Activated naive CD8-positive, alpha-beta T cell treated with anti-CD3 and anti-CD28 coated beads, Interleukin-2, amount 50 U/mL, for 24 hours (primary cell): ENCODE results near the gene LGALS3BP.

Experiments
- ATAC-seq: fragments of 150-1000 bp; cut with Tn5 transposase; one replicate; pipeline ENCODE4 v1.10.0; 2021
- DNase-seq: peaks from one replicate; pipeline ENCODE4 v3.0.0; 2021
- H3K27ac Mint-ChIP-seq: one replicate; pipeline ENCODE4 v1.8.0; 2021; ENCODE audit warnings: mild to moderate bottlenecking, mixed read lengths
- H3K27me3 Mint-ChIP-seq: one replicate; pipeline ENCODE4 v1.8.0; 2021; ENCODE audit warnings: mixed read lengths
- H3K36me3 Mint-ChIP-seq: one replicate; pipeline ENCODE4 v1.8.0; 2021; ENCODE audit warnings: low read depth, mixed read lengths
- H3K4me1 Mint-ChIP-seq: one replicate; pipeline ENCODE4 v1.8.0; 2021; ENCODE audit warnings: mixed read lengths
- H3K4me3 Mint-ChIP-seq: one replicate; pipeline ENCODE4 v1.8.0; 2021; ENCODE audit warnings: mild to moderate bottlenecking, moderate library complexity, mixed read lengths
- H3K9me3 Mint-ChIP-seq: one replicate; pipeline ENCODE4 v1.8.0; 2021; ENCODE audit warnings: mixed read lengths

LGALS3BP gene

GRCh38 chr17:78997231-78997741 lies 17.6 kb upstream of the LGALS3BP start:
- H3K27me3 Mint-ChIP-seq = no peaks in the 10 kb centered on the region
- H3K4me1 Mint-ChIP-seq = no peaks in the 10 kb centered on the region
- no peak for DNase-seq
- ATAC-seq = no peak
- peaks cover 21% of the 10 kb centered on the region for H3K36me3 Mint-ChIP-seq
- no peak overlapping the region for H3K27ac Mint-ChIP-seq
- no peak overlapping the region for H3K4me3 Mint-ChIP-seq
- no peaks in the 10 kb centered on the region for H3K9me3 Mint-ChIP-seq

DNA sequence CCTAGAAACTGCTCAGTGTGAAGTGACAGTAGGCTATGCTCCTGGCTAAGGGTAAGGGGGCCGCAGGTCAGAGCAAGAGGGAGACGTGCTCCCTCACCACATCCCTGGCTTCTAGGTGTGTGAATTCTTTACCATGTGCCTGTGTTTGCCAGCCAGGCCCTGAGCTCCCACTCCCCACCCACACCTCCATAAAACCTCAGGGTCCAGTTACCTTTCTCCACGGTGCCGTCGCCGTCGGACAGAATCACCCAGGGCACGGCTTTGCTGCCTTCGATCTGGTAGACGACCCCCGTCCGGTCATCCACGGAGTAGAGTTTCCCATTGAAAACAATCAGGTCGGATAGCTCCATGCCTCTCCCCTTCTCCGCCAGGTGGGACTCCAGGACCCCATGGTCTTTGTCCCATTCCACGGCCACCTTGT lies 17.1 kb upstream of the LGALS3BP start:
- no peaks in the 10 kb centered on the region for H3K4me1 Mint-ChIP-seq
- peaks cover 21% of the 10 kb centered on the region for H3K36me3 Mint-ChIP-seq
- H3K4me3 Mint-ChIP-seq = no peak overlapping the region
- ATAC-seq (no peak), DNase-seq (no peak)
- H3K27me3 Mint-ChIP-seq = no peaks in the 10 kb centered on the region
- H3K9me3 Mint-ChIP-seq = no peaks in the 10 kb centered on the region
- no peak overlapping the region for H3K27ac Mint-ChIP-seq

DNA sequence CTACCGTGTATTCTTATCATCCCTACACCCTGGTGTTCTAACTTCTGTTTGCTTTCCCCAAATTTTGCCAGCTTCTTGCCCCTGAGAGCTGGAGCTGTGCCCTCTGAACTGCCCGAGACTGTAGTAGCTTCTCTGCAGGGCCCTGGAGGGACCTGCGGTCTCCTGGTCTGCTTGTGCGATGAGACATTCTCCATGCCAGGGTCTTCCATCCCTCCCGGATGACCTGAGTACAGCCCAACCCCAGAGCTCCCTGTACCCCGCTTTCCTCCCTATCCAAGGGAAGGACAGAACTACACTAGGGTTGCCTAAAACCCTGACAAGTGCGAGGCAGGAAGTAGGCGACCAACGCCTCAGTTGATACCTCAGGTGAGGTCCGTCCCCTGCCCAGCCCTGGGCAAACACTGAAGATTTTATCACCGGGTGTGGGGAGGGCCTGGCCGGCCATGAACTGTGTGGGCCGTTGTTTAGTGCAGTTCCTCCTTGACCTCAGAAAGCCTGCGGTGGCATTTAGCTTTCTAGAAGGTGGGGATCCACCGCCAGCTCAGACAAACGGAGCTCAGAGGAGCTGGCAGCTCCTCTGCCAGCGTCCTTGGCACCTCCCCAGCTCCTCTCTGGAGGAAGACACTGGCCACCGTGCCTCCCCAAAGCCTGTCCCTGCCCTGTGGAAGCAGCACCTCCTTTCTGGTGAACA lies 16.2 kb upstream of the LGALS3BP start:
- Mint-ChIP-seq H3K27ac (no peak overlapping the region), H3K36me3 (peaks cover 28% of the 10 kb centered on the region), H3K27me3 (no peaks in the 10 kb centered on the region), H3K9me3 (no peaks in the 10 kb centered on the region), H3K4me1 (no peaks in the 10 kb centered on the region), H3K4me3 (no peak overlapping the region)
- DNase-seq (no peak), ATAC-seq (no peak)

DNA sequence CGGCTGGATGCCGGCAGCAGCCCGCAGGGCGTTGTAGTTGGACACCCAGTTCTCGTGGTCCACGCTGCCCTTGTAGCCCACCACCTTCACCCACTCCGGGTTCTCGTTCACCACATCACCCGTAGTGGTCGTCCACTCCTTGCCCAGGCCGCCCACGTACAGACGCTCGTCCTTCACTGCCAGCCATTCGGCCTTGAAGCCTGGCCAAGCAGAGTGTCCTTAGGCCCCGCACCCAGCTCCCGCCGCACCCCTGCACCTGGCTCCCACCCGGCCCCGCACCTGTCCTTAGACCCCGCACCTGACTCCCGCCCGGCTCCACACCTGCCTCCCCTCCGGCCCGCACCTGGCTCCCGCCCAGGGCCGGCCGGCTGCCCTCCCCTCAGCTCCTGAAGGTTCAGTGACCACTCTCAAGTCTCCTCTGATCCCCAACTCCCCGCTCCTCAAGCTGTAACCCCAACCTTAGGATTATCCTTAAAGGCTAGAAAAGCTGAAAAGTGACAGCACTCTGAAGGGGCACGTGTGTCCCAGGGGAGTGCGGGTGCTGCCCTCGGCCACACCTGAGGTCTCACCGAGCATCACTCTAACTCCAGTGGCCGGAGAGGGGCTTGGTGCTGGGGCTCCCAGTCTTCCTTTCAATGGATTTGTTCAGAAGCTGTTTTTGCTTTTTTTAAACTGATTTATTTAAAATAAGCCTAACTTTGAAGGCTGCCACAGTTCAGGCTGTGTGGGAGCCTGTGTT lies 15.5 kb upstream of the LGALS3BP start:
- Mint-ChIP-seq H3K27me3 (no peaks in the 10 kb centered on the region), H3K9me3 (no peaks in the 10 kb centered on the region), H3K4me3 (no peak overlapping the region), H3K36me3 (peaks cover 28% of the 10 kb centered on the region), H3K27ac (no peak overlapping the region), H3K4me1 (no peaks in the 10 kb centered on the region)
- ATAC-seq (no peak), DNase-seq (no peak)

DNA sequence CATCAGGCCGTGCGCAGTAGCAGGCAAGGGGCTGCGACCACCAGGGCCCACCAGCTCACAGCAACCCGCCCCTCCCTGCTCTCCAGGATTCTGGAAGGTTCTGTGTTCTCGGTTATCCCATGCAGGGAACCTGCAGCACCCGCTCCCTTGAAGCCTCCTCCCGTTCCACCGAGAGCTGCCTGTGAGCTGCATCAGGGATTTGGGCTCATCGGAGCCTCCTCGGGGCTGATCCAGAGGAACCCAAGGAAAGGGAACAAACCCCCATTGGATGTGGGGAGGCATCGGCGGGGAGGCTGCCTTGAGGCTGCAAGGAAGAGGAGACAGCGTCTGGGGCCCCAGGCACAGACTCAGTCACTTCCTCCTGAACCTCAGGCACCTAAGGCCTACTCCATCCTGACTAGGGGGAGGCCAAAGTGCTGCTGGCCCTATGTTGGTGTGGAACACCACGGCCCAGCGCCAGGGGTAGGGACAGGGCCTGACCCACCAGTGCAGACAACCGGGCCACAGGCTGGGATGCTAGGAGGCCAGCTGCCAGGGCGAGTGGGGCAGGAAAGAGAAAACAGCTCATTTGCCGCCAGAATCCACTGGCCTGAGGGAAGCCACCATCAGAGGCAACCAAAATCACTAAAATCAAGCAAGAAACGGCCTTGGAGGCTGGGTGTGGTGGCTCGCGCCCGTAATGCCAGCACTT lies 14.4 kb upstream of the LGALS3BP start:
- ATAC-seq (no peak), DNase-seq (no peak)
- H3K4me1 Mint-ChIP-seq = no peaks in the 10 kb centered on the region
- H3K27me3 Mint-ChIP-seq = no peaks in the 10 kb centered on the region
- no peak overlapping the region for H3K4me3 Mint-ChIP-seq
- no peaks in the 10 kb centered on the region for H3K9me3 Mint-ChIP-seq
- peaks cover 30% of the 10 kb centered on the region for H3K36me3 Mint-ChIP-seq
- H3K27ac Mint-ChIP-seq = no peak overlapping the region

DNA sequence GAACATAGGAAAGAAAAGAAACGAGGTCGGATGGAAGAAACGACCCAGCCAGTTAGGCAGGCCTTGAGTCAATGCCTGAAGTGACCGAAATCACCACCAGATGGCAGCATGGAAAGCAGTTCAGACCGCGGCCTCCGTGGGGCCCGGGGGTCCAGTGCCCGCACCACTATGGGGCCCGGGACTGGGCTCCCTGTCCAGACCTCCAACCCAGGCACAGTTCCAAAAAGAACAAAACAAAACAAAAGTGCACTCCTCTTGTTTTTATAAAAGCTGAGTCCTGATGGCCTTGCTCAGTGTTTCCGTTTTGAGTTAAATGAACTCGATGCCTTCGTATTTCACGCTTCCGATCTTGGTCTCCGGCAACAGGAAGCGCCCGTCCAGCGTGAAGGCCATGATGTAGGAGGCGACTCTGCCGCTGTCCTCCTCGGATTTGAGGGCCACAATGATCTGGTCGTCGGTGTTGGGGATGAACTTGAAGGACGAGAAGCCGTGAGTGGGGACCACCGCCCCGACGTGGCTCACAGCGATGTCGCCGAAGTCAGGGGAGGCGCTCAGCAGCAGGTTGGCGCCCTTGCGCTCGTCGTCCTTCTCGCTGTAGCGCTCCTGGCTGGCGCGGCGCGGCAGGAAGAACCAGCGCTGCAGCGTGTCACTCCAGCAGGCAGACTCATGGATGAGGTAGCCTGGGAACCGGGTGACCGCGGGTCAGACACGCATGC lies 13.7 kb upstream of the LGALS3BP start:
- H3K27me3 Mint-ChIP-seq = no peaks in the 10 kb centered on the region
- H3K36me3 Mint-ChIP-seq = peaks cover 30% of the 10 kb centered on the region
- no peaks in the 10 kb centered on the region for H3K9me3 Mint-ChIP-seq
- peak; percentile 68 for DNase-seq
- no peak for ATAC-seq
- no peaks in the 10 kb centered on the region for H3K4me1 Mint-ChIP-seq
- no peak overlapping the region for H3K27ac Mint-ChIP-seq
- no peak overlapping the region for H3K4me3 Mint-ChIP-seq

DNA sequence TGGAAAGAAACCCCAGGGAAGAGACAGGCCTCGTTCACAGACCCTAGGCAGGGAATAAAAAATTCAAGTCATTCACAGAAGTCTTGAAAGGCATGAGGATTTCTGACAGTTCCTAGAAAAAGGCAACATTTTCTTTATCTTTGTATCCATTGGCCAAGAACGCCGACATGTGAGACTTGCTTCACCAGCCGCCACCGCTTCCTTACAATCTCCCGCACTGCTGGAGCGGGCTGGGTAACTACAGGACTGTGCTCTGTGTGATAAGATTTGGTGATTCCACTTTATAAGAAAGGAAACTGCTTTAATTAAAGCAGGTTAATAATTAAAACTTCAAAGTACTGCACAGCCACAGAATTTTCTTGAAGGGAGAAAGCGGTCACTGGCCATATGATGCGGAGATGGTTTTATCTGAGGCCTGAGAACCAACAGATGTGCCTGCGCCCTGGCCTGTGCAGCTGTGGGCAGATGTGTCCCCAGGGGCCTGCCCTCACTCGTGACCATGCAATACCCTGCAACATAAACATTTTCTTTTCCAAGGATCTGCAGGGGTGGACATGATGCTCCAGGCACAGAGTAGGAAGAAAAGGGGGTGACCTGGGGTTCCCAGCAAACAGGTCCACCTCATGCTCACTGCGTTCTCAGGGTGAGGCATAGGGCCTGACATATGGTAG lies 13.0 kb upstream of the LGALS3BP start:
- Mint-ChIP-seq H3K4me1 (no peaks in the 10 kb centered on the region), H3K9me3 (no peaks in the 10 kb centered on the region), H3K36me3 (peaks cover 29% of the 10 kb centered on the region), H3K27ac (no peak overlapping the region), H3K4me3 (no peak overlapping the region), H3K27me3 (no peaks in the 10 kb centered on the region)
- ATAC-seq (no peak), DNase-seq (no peak)

- DNase-seq (no peak), ATAC-seq (no peak)
- Mint-ChIP-seq H3K9me3 (no peaks in the 10 kb centered on the region), H3K4me1 (peaks cover 2% of the 10 kb centered on the region), H3K36me3 (peaks cover 26% of the 10 kb centered on the region), H3K4me3 (no peak overlapping the region), H3K27me3 (no peaks in the 10 kb centered on the region), H3K27ac (no peak overlapping the region)
Observed at GRCh38 chr17:78991906-78992532, 12.3 kb upstream of the LGALS3BP start.

DNA sequence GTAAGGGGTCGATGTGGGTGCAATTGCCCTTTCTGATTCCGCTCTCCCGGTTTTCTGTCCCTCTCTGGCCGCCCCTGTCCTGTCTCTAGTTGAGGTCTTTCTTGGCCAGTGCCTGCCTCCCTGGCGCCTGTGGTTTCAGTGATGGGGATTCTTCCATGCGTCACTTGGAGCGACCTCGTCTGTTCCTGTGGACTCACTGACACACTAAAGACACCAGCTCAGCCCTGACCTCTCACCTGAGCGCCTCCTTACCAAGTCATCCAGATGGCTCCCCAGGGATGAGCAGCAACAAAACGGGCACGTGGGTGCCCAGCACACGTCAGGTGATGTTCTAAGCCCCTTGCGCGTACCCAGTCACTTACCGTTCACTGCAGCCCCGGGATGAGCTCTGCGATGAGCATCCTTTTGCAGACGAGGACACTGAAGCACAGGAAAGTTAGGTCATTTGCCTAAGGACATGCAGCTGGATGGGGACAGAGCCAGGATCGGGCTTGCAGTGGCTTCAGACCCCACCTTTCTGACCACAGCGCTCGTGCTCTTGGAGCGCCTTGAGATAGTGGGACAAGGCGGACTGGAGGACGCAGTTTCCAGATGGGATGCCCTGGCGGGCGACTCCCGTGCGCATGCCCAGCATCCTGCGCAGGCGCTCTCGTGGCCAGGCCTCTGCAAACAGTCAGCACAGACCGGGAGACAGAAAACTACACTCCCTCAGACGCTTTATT lies 11.5 kb upstream of the LGALS3BP start:
- no peak overlapping the region for H3K27ac Mint-ChIP-seq

GRCh38 chr17:78990349-78991016 lies 10.8 kb upstream of the LGALS3BP start:
- peaks cover 20% of the 10 kb centered on the region for H3K36me3 Mint-ChIP-seq
- no peaks in the 10 kb centered on the region for H3K27me3 Mint-ChIP-seq
- H3K4me1 Mint-ChIP-seq = peaks cover 15% of the 10 kb centered on the region
- no peak overlapping the region for H3K4me3 Mint-ChIP-seq
- no peaks in the 10 kb centered on the region for H3K9me3 Mint-ChIP-seq
- no peak overlapping the region for H3K27ac Mint-ChIP-seq
- DNase-seq (no peak), ATAC-seq (no peak)

More for the DNA sequence above, 11.5 kb upstream of the LGALS3BP start:
- ATAC-seq = no peak
- Mint-ChIP-seq H3K4me3 (no peak overlapping the region), H3K4me1 (peaks cover 10% of the 10 kb centered on the region), H3K27me3 (no peaks in the 10 kb centered on the region), H3K9me3 (no peaks in the 10 kb centered on the region), H3K36me3 (peaks cover 23% of the 10 kb centered on the region)
- DNase-seq = no peak

DNA sequence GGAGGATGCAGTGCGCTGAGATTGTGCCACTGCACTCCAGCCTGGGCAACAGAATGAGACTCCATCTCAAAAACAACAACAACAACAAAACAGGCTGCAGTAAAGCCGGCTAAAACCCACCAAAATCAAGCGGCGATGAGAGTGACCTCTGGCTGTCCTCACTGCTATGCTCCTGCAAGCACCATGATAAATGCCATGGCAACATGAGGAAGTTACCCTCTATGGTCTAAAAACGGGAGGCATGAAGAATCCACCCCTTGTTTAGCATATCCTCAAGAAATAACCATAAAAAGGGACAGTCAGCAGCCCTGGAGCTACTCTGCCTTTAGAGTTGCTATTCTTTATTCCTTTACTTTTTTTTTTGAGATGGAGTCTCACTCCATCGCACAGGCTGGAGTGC lies 8.4 kb upstream of the LGALS3BP start:
- ATAC-seq = no peak
- peaks cover 19% of the 10 kb centered on the region for H3K36me3 Mint-ChIP-seq
- H3K27me3 Mint-ChIP-seq = no peaks in the 10 kb centered on the region
- H3K9me3 Mint-ChIP-seq = no peaks in the 10 kb centered on the region
- no peak for DNase-seq
- H3K4me1 Mint-ChIP-seq = peaks cover 15% of the 10 kb centered on the region
- no peak overlapping the region for H3K4me3 Mint-ChIP-seq
- no peak overlapping the region for H3K27ac Mint-ChIP-seq

- ATAC-seq (peak; percentile 31), DNase-seq (no peak)
- H3K27me3 Mint-ChIP-seq = no peaks in the 10 kb centered on the region
- H3K27ac Mint-ChIP-seq = no peak overlapping the region
- H3K4me1 Mint-ChIP-seq = peaks cover 15% of the 10 kb centered on the region
- H3K9me3 Mint-ChIP-seq = no peaks in the 10 kb centered on the region
- H3K36me3 Mint-ChIP-seq = peaks cover 15% of the 10 kb centered on the region
- H3K4me3 Mint-ChIP-seq = peak overlapping the region; percentile 56
Observed at GRCh38 chr17:78986649-78987328, 7.1 kb upstream of the LGALS3BP start.
